GM18867 (cell line): ENCODE results near the gene FAM161A.
A peak's percentile ranks its signal among the peaks of the same experiment; 100 is the strongest.
"Not testable (repeated sequence)": the region's sequence is repeated elsewhere in the genome, so short reads cannot be mapped to it uniquely, and the experiment has no call there.

ENCODE experiments used
- ATAC-seq: cut with Tn5 transposase; IDR thresholded peaks from one replicate; pipeline ENCODE4 v1.9.1; 2021; ENCODE audit warnings: mild to moderate bottlenecking, moderate library complexity; ENCODE audit not compliant: unreplicated experiment

Gene FAM161A, protein sequence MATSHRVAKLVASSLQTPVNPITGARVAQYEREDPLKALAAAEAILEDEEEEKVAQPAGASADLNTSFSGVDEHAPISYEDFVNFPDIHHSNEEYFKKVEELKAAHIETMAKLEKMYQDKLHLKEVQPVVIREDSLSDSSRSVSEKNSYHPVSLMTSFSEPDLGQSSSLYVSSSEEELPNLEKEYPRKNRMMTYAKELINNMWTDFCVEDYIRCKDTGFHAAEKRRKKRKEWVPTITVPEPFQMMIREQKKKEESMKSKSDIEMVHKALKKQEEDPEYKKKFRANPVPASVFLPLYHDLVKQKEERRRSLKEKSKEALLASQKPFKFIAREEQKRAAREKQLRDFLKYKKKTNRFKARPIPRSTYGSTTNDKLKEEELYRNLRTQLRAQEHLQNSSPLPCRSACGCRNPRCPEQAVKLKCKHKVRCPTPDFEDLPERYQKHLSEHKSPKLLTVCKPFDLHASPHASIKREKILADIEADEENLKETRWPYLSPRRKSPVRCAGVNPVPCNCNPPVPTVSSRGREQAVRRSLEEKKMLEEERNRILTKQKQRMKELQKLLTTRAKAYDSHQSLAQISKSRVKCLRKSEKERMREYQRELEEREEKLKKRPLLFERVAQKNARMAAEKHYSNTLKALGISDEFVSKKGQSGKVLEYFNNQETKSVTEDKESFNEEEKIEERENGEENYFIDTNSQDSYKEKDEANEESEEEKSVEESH

DNA sequence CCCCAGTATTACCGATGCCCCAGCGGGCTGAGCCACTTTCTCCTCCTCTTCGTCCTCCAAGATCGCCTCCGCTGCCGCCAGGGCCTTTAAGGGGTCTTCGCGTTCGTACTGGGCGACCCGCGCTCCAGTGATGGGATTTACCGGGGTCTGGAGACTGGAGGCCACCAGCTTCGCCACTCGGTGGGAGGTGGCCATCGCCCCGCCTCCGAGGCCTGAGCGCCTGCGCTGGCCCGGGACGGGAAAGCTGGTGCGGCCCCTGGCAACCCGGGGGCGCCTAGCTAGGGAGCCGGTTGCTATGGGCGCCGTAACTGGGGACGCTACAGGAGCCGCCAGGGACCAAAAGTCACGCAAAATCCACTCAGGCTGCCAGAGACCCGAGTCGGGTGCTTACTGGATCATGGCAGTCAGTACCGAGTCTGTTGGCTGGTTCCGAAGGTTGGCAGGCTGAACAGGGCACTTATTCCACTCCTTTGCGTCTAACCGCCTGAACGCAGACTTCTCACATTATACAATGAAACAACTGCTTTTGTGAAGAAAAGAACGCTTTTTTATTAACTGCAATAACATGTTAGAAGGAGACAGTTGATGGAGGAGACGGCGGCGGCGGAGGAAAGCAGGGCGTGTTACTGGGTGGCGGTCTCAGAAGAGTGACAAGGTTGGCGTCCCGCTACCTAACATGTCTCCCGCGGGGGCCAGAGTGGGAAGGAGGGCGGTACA, at the start of gene FAM161A:
TSS of gene FAM161A (minus strand) at position 214 of the 717 bp plus-strand sequence. CDS start at position 195, 19 bp downstream.
- peak; percentile 81 for ATAC-seq

DNA sequence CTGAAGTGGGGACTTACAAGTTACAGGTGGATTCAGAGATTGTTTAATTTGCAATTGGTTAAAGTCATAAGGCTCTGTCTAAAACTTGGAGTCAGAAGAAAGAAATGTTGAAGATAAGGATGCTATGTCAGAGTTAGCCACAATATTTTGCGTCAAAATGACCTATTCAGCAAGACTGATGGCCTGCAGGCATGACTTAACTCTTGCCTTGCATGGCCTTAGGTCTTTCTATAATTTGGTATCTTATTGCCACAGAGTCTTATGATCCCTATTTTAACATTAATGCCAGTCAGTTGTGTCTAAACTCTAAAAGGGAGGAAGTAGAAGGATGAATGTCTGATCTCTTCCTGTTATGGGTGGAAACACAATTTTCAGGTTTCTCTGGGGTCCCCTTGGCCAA, 46.4 kb upstream of the FAM161A start:
- no peak for ATAC-seq

DNA sequence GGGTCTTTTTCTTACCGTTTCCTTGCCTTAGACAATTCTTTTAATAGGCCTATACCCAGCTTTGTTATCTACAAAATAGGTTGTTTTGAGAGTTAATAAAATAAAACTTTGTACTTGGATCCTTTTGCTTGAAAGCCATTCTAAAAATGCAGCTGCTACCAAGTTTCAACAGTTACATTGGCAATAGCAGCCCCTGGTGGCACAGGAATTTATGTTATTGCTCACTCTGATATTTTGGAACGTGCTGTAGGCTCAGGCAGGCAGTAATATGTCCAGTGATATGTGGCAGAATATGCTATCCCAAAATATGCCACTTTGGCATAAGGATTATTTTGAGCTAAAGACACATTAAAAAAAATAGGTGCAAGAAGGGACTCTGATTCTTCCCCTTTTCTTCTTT, 45.0 kb upstream of the FAM161A start:
- ATAC-seq, result no peak

DNA sequence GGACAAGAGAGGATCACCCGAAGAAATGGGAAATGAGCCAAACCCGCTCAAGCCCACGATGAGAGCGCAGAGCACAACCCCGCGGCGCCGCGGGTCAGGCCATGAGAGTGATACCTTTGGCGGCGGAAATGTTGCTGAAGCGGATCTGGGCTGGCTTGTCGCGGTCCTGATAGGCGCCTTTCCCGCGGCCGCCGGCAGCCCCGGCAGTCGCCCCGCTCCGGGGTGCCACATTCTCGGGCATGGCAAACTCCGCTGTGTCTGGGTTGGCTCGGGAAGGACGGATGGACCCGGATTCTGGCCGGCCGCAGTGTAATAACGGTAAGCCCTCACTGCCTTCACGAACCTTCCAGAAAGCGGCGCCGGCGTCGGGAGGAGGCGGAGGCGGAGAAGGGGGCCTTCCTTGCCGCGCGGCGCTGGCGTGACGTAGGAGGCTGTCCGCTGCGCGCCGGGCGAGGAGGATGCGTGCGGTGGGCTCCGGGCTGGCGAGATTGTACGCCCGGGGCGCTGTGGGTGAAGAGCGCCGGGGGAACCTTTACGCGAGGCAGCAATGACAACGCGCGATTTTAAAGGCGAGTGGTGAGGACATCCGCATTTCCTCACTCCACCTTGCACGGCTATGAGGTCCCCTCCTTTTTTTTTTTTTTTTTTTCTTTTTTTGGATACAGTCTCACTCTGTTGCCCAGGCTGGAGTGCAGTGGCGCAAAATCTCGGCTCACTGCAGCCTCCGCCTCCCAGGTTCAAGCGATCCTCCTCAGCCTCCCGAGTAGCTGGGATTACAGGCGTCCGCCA, 34.6 kb upstream of the FAM161A start, which contains the start of gene CCT4:
TSS of gene CCT4 (minus strand) at position 390 of the 789 bp plus-strand sequence. CDS start at position 241, 149 bp downstream.
- peak; percentile 86 for ATAC-seq

DNA sequence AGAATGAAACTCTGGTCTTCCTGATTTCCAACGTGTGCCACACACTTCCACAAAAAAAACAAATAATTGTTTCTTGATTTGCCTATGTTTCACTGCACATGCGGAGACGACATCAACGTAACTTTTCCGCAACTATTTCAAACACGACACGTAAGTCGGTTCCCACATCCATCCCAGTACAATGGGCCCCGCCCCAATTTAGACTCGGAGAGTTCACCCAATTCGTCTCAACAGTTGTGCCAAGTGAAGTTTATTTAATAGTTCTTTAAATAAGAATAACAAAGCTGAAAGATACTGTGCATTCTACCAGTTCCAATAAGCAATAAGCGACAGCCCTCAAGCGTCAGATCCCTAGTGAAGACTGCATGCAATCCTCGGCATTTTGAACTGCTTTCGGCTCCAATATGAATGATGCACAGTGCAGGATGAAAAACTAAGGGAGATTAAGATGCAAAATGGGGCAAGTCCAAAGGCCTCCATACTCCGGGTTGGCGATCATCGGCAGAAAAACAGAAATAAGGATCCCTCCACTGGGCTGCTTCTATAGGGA, 33.9 kb upstream of the FAM161A start:
- ATAC-seq, result no peak

DNA sequence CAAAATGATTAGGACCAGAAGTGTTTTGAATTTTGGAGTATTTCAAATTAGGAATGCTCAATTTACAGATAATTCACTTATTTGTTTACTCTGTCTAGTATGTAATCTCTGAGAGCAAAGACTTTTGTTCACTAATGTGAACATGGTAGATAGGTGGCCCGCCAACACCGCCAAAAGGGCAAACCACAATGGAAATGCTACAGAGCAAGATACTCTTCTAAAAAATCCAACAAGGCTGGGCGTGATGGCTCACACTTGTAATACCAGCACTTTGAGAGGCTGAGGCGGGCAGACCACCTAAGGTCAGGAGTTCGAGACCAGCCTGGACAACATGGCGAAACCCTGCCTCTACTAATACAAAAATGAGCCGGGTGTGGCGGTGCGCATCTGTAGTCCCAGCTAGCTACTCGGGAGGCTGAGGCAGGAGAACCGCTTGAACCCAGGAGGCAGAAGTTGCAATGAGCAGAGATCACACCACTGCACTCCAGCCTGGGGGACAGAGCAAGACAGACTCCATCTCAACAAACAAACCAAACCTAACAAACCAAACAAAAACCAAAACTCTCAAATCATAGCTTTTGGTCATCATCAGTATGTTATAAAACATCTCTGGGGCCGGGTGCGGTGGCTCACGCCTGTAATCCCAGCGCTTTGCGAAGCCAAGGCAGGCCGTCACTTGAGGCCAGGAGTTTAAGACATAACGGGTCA, 32.2 kb upstream of the FAM161A start:
- ATAC-seq, result no peak

DNA sequence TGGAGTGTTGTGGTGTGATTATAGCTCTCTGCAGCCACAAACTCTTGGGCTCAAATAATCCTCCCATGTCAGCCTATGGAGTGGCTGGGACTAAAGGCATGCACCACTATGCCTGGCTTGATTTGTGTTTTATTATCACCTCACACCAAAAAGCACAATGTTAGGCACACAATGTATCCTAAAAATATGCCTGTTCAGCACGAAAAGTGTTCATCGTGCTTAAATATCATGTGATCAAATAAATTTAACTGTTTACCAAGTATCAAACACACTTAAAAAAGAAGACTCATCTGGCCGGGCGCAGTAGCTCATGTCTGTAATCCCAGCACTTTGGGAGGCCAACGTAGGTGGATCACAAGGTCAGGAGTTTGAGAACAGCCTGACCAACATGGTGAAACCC, 29.0 kb upstream of the FAM161A start:
- no peak for ATAC-seq

DNA sequence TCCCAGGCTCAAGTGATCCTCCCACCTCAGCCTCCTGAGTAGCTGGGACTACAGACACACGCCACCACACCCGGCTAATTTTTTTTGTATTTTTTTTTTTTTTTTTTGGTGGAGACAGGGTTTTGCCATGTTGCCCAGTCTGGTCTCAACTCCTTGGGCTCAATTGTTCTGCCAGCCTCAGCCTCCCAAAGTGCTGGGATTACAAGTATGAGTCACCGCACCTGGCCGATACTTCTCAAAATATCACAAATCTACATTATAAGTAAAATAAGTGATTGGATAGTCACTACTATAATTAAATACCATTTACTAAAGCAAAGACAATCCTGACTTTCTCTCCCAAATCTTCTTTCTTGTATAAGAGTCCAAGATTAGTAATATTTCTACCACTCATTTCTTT, 25.5 kb upstream of the FAM161A start:
- ATAC-seq, result not testable (repeated sequence)

DNA sequence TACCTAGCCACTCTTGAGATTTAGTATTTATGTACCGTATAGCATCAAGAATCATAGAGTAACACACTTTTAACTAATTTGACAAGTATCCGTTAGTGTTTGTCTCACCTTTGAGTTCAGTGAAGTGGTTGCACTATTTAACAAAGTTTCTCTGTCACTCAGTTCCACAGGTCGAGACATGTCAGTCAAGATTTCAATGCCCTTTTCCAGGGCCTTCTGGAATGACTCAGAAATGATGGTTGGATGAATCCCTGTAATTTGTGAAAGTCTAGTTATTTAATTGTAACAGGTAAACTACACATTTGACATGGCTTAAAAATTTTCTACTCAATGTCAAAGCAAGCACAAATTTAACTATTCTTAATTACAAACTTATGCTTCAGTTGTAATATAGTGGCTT, 24.9 kb upstream of the FAM161A start:
- ATAC-seq, result no peak

DNA sequence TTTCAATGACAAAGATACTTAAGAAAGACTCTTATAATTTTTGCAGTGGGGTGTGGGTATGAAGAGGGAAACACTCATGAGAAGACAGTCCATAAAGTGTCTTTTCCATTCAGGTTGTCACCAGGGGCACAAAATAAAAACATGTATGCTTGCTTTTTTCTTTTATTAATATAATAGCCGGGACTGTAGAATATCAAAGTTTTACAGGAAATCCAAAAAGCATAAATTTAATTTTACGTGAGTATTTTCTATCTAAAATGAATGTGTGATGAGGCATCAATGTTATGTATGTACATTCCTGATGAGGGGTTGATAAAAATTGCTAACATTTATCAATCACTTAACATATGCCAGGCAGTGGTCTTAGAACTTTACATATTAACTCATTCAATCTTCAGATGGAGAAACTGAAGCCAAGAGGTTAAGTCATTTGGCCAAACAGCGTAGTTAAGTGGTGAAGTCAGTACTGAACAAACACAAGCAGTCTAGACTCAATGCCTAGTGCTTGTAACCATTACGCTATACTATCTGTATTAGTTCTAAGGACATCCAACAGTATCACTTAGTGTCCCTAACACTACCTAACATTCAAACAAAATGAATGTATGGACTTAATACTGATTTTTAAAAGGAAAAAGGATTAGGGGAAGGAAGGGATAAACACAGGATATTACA, 23.8 kb upstream of the FAM161A start:
- ATAC-seq, result no peak

DNA sequence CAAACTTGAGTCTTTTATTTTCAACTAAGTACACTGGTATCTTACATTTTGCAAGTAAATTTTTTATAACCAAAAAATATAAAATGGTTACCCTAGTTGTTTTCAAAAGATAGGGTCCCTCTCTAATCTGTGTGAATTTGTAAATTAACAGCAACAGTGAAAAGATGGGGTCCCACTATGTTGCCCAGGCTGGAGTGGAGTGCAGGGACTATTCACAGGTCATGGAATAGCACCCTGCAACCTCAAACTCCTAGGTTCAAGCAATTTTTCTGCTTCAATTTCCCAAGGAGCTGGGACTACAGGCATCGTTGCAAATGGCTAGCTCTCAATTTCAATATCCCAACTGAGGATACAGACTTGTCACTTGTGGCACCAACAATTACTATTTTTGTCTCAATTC, 22.5 kb upstream of the FAM161A start:
- no peak for ATAC-seq

DNA sequence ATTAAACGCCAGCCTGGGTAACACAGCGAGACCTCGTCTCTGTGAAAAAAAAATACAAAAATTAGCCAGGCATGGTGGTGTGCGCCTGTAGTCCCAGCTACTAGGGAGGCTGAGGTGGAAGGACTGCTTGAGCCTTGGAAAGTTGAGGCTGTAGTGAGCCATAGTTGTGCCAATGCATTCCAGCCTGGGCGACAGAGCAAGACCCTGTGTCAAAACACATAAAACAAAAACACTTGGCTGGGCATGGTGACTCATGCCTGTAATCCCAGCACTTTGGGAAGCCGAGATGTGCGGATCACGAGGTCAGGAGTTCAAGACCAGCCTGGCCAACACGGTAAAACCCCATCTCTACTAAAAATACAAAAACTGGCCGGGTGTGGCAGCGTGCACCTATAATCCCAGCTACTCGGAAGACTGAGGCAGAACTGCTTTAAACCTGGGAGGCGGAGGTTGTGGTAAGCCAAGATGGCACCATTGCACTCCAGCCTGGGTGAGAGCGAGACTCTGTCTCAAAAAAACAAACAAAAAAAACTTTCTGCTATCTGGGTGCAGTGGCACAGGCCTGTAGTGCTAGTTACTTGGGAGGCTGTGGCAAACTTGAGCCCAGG, 12.7 kb upstream of the FAM161A start:
- ATAC-seq, result not testable (repeated sequence)

DNA sequence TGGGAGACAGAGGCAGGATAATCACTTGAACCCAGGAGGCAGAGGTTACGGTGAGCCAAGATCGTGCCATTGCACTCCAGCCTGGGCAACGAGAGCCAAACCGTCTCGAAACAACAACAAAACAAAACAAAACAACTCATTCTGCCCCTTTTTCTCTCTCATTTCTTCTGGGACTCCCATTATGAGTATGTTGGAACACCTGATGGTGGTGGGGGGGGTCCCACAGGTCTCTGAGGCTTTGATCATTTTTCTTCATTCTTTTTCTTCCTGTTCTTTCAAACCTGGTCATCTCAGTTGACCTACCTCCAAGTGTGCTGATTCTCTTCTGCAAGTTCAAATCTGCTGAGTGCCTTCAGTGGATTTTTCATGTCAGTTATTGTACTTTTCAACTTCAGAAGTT, 8.2 kb upstream of the FAM161A start:
- no peak for ATAC-seq

DNA sequence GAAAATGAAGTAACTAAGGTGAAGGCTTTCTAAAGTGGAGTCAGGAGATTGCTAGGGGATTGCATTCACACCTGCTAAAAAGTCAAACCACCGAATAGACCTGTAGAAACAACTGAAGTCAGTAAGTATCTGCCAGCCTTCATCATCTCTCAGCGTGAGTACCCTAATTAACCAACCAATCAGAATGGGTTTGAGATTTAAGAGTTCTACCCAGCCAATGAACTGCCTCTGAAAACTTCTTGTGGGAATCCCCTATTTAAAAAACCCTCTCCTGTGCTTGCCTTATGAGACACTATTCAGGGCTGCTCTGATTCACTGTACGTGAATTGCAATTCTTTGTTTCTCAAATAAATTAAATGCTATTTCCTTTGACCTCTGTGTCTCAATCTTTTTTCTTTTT, 3.4 kb upstream of the FAM161A start:
- ATAC-seq, result no peak

DNA sequence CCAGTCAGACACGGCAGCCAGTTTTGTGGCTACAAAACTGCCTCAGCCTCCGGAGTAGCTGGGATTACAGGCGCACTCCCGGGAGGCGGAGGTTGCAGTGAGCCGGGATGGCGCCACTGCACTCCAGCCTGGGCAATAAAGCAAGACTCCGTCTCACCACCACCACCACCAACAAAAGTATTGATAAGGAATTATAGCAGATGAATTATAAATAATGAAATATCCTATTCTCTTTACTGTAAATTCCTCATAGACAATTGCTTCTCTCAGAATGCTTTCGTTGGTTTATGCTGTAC, 1.4 kb upstream of the FAM161A start:
- no peak for ATAC-seq

DNA sequence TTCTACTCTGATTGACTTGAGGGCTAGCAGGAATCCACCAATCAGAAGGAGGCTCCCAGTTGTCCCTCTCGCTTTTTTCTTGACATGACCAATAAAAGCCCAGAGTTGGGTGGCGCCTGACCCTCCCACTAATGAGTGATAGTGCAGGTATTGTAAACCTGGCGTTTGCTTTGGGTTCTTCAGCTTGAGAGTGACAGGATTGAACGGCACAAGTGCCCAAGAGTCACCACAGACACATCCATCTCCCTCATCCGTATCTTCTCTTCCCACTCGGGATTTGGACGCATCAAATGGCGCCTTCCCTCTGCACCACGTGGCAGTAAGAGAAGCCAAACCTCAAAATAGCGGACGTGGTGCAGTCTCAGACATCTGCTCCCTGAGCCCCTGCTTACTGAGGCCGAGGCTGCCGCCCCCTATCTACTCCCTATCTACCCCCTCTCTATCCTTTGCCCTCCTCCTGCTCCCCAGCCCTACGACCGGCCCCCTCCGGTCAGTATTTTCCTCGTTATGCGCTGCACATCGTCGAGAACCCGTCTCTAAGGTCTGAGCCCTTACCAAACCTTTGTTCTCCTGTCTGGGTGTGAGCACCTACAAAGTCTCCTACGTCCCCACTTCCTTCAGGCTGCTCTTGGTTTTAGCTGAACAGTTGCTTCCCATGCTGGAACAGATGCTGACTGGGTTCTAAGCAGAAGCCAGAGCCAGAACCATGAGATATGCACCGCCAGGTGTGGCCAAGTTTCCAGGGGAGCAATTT, 881 bp upstream of the FAM161A start:
- ATAC-seq, result peak; percentile 89

DNA sequence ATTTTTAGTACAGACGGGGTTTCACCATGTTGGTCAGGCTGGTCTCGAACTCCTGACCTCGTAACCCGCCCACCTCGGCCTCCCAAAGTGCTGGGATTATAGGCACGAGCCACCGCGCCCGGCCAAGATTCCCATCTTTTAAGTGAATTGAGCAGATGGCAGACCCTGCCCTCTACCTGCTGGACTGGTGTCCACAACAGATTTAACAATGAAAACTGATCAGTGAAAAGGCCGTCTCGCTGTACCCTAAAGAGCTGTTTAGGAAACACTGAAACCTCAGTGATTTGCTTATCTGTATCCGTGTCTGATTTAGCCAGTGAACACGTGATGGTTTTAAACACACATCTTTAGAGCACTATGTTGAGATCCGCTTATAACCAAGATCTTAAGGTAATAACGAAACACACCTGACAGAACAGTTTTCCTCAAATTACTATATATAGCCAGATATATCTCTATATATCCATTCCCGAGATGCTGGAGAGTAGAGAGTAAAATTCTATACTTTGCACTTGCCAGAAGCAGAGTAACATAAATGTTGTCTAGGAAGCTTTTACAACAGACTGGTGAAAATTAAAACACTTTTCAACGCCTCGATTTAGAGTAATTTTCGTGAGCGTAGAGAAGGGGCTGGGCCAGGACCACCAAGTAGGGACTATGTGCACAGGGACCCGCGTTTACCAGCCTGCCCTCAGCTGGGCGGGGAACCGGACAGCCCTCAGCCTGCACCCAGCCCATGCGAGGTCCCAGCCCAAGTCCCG, 594 bp downstream of the FAM161A start:
- ATAC-seq, result peak; percentile 66

DNA sequence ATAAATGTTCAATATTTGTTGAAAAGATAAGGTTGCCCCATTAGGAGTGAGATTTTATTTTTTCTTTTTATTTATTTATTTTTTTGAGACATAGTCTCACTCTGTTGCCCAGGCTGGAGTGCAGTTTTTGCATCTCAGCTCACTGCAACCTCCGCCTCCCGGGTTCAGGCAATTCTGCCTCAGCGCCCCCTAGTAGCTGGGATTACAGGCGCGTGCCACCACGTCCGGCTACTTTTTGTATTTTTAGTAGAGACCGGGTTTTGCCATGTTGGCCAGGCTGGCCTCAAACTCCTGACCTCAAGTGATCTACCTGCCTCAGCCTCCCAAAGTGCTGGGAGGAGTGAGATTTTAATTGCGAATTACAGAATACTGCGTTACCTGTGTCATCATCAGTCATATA, 2.6 kb downstream of the FAM161A start:
- not testable (repeated sequence) for ATAC-seq
